NCI-H345 treated with DMSO at 0.1 percent for 48 hours (cell line): ENCODE measurements around the gene RASGRP4.

Source experiments
- DNase-seq: peaks from one replicate; lab custom pipeline; 2025; ENCODE audit not compliant: unreplicated experiment; lab: John Stamatoyannopoulos, UW

Gene RASGRP4

DNA sequence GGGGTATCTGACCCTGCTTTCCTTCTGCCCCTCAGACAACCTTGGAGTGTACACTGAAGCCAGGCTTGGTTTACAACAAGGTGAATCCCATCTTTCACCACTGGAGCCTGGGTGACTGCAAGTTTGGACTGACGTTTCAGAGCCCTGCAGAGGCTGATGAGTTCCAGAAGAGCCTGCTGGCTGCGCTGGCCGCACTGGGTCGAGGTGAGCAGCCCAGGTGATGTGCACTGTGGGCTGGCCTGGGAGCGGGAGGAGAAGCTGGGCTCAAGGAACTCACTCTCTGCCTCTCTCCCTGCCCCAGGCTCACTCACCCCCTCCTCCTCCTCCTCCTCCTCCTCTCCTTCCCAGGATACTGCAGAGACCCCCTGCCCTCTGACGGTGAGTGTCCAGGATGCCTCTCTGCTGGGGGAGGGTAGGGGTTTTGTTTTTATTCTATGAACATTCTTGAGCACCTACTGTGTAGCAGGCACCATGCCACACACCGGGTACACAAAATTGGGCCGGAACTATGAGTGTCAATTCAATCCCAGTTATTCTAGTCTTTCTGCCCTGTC is 34.0 kb downstream of the RASGRP4 start:
- no peak for DNase-seq

DNA sequence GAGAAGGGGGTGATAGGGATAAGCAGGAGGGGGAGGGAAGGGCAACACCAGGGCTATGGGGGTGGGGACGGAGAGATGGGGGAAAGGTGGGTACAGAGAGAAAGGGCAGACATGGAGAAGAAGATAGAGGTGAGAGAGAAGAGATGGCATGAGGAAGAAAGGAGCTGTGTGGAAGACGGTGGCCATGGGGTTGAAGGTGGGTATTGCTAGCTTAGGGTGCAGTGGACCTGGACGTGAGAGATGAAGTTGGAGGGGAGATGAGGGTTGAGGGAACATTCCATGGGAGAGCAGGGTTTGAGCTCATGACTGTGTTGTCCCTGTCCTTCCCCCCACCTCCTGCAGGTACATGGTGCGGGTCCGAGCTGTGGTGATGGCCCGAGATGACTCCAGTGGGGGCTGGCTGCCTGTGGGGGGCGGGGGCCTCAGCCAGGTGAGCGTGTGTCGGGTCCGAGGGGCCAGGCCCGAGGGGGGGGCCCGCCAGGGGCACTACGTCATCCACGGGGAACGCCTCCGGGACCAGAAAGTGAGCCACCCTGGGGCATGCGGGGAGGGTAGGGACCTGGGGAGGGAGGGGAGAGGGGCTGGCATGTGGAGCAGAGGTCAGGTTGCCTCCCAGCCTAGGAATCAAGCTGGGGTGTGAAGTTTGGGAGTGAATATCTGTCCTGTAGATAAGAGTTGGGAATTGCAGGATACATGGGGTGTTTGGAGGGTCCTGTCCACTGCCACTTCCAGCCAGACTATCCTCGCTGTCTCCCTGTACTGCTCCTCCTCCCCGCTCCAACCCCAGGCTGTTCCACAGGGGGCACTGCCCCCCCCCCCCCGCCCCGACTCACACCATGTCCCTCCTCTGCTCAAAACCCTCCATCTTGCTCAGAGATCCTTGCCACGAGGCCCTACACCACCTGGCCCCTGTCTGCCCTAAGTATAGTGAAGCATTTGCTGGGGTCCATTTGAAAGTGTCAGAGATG is 35.8 kb downstream of the RASGRP4 start:
- DNase-seq: no peak

DNA sequence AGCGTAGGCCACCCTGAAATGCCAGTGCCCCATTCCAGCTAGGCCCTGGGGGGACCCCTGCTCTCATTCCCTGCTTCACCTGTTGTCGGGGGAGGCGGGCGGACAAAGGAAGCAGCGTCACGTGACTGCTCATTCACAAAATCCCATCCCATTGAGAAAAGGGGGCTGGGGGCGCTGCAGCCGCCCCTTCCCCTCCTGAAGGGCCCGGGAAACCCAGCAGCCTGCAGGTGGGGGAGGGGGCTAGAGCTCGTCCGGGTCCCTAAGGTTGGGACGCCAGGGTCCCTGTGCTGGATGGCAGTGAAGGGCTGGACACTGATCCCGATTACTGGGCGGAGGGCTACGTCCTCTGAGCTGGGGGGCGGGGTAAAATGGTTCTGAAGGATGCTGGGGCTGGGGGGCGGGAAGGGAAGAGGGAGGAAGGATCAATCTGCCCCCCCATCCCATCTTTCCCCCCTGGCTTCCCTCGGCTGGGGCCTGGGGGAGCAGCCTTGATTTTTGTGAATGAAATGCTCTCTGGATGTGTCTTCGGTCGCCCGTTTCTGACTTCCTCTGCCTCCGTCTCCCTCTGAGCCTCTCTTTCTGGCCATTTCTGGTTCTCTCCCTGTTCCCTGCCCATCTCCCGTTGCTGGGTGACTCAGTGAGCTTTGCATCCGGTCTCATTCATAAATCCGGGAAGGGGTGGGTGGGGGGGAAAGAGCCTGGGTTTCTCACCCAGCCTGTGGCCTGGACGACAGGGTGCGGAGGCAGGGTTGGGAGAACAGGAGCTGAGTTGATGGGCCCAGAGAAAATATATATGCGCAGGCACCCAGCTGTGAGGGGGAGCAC is 36.7 kb downstream of the RASGRP4 start:
- DNase-seq: peak; percentile 58

DNA sequence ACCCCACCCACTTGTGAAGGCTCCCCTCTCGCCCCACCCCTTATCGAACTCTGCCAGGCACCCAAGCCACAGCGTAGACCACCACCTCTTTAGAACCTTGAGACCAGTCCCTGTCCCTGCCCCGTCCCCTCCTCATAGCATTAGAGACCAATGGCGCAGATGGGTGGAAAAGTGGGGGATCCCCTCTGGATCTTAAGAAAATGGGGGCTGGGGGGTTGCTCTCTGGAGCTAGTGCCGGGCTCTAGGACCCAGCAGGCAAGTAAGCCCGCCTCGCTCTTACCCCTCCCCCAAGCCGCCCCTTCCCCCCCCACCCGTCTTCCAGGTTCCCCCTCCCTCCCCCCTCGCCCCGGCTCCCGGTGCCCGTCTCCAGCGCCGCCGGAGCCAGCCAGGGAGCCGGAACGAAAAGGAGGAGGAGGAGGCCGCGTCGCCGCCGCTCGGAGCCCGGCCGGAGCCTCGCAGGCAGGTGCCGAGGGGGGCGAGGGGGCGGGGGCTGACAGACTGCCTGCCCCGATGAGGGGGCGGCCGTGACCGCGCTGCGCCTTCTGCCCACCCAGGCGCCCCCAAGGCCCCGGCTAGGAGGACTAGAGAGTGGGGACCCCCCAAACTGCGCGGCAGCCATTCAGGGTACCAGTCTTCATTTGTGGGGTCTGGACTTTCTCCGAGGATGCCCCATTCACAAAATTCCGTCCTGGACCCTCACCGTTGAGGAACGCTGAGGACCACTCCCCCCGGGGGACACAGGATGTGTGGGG is 37.5 kb downstream of the RASGRP4 start, which contains the start of gene SPRED3:
Gene SPRED3 (plus strand): TSS at position 349 of the 752 bp plus-strand sequence. CDS start 1,606 bp downstream, outside the sequence.
- peak; percentile 96 for DNase-seq

DNA sequence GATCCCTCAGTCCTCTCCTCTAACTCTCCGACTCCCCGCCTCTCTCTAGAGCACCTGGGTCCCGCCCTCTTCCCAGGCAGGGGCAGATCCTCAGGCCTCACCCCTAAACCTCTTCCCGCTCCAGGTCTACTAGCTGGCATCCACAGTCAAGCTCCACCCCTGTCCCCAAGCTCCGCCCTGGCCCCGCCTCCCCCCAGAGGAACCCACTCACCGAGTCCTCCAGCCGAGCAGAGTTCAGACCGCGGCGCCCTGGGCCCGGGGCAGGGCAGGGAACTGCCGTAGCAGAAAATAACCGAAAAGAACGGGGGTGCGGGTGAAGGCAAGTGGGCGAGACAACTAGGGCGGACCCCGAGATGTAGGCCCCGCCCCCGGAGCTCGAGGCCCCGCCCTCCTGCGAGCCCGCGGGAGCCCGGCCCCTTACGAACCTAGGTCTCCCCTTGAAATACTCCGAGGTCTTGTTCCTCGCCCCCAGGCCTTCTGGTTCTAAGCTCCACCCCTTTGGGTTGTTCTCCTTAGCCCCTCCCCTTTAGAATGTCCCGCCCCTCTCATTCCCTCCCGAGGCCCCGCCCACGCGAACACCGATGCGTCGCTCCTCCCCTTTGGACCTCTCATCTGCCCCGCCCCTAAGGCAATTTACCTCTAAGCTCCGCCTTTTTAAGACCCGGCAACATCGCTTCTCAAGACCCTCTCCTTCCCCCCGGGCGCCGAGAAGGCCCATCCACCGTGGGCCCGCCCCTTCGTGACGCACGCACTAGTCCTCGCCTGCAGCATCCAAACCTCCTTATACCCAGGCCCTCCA is 38.3 kb downstream of the RASGRP4 start, which contains the start of gene GGN:
Gene GGN (minus strand): TSS at position 485 of the 799 bp plus-strand sequence. CDS start 773 bp downstream, outside the sequence.
- peak; percentile 99 for DNase-seq

DNA sequence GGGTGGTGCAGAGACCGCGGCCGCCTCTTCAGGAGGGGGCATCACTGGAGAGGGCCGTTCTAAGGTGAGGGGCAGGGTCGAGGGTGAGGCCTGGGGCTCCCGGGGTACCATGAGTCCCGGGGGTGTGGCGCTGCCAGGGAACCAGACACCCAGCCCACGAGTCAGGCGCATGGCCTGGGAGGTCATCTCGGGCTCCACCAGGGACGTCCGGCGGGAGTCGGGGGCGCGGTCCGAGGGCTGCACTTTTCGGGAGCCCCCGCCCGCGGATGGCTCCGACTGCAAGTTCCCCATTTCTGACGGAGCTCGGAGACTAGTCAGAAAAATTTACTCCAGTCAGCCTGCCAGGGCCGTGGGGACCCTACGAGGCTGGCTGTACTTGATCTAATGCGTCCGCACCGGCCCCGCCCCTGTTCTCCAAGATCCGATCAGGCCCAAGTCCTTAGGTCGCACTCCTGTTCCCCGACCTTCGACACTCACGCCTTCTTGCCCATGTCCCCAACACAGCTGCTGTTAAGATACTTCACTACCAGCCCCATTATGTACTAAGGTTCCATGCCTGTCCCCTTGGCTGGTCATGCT is 39.0 kb downstream of the RASGRP4 start:
- no peak for DNase-seq

DNA sequence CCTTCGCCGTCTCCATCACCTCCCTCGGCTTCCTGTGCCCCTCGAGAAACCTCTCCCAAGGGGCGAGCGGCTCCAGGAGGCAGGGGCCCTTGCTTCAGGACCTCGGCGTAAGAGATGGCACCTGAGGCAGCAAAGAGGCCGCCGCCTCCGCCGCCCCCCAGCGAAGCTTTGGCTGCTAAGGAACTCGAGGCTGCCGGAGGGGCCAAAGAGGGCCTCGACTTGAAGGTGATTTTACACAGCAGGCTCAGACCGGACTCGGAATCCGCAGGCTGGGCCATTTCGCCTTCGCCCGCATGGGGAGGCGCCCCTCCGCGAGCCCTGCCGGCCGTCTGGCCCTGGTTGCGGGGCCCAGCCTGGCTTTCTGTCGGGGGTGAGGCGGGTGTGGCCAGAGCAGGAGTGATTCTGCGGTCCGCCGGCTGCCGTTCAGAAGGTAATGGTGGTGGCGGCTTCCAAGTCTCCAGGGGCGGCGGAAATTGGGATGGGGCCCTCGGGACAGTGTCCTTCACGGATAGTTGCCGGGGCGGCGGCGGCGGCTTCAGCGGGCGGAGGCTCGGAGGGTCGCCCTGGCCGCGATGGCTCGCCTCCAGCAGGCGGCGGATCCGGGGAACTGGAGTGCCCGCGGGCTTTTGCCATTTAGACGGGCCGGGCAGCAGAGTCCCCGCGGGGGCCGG is 39.6 kb downstream of the RASGRP4 start:
- DNase-seq: no peak

DNA sequence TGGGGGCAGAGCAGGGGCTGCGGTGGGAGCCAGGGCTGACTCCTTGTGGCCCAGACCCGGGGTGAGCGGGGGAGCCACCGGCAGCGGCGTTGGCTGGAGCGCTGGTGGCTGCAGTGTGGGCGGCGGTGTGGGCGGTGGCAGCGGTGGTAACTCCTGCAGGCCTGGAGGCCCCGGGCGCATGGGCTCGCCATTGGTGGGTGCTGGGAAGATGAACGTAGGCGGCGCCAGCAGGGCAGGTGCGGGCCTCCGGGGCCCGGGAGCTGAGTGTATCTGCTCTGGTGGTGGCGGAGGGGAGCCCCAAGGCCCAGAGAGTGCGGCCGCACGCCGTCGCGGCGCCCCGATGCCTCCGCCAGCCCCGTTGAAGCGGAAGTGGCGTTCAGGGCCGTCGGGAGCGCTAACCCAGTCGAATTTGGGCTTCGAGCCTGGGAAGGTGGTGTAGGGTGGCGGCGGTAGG is 40.2 kb downstream of the RASGRP4 start:
- DNase-seq: no peak

DNA sequence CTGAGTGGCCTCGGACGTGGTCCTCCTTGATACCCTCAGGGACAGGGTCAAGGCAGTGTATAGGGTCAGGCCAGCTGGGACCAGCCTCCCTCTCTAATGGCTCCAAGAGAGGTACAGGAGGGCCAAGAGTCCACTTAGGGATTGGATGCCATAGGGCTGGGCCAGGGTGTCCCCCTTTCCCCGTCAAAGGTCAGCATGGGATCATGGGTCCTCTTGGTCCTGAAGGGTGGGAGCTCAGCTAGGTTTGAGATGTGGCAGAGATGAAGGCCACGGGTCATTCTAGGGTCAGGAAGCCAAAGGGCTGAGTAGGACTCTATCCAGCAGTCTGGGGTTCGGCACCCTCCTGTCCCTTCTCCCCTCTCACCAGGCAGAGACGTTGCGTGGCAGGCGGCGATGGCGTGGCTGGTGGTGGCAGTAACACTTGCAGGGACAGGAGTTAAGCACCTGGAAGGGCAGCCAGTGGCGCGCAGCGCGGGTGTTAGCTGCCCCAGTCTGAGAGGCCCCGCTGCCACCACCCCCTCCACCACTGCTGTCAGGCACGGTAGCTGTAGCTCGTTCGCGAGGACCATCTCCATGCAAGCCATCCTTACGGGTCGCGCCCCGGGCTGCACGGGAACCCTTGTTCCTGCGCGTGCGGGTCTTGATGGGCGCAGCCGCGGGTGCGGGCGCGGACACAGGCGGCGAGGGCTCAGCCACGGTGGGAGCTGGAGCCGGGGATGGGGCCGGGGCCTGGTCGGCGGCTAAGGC is 40.8 kb downstream of the RASGRP4 start:
- no peak for DNase-seq

DNA sequence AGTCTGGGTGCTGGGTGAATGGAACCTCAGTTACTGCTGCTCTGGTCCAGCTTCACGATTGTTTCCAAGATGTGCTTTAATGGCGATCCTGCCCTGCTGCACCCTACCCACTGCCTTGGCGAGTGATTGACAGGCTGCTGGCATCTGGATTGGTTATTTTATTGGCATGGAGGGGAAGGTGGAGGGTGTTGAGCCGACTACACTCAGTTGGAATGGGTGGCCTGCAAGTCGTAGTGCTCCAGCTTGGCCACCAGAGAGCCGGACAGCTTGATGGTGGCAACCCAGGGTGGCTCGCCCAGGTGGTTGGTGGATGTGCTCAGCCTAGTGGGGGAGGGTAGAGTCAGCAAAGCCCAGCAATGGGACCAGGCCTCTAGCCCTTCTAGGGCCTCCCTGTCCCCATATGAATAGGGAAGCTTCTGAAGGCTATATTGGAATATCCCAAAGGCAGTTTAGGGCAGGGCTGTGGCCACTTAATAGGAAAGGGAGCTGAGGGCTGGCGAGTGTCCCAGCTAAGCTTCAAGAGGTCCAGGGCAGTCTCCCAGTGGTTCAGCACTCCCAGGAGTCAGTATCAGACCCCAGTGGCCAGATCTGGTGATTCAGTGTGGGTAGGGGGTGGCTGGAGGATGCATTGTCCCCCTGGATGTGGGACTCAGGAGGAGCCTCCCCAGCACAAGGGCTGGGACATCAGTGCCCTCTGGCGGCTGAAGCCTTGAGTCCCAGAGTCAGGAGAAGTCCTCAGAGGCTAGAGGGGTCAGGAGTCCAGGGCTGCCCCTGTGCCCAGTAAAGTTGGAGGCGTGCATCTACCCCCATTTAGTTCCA is 41.6 kb downstream of the RASGRP4 start:
- DNase-seq: no peak

DNA sequence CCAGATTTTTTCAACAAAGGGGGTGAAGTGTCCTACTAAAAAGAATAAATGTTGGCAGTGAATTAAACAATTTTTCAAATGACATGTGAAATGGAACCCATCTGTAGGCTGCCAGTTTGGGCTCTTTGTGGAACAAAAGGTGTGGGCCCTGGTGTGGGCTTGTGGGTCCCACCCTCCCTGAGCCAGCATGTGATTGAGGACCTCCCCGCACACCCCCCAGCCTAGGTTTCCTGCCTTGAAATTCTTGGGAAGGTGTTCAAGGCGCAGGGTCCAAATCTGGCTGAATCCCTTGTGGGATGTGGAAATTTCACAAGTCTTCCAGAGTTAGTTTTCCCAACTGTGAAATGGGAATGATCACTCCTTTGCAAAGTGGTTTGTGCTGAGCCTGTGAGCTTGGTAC is 42.3 kb downstream of the RASGRP4 start:
- no peak for DNase-seq

DNA sequence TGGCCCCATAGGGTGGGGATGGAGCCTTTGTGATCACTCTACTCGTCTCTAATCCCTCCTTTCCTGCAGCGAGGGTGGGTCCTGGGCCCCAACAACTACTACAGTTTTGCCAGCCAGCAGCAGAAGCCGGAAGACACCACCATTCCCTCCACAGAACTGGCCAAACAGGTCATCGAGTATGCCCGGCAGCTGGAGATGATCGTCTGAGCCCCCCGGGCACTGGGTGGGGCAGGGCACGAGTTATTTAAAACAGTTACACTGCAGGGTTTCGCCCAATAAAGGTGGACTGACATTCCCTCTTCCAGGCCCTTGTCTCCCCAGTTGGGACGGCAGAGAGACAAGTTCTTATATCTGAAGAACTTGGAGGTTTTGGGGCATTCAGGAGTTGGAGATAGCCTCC is 42.8 kb downstream of the RASGRP4 start:
- DNase-seq: no peak

DNA sequence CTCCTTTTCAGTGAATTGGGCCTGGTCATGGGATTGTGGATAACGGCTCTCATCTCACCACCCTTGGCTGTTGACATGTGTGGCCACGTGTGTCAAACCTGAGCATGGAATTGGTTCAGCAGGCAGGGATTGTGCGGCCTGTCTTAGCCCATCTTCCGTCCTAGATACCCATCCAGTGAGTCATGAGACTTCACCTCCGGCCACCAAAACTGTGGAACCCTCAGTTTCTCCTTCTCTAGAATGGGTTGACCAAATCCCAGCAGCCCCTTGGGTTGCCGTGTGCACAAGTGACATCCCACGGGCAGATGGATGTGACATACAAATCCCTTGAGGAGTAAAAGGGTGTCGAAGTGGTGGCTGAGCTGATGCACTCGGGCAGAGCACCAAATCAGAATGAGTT is 44.9 kb downstream of the RASGRP4 start:
- no peak for DNase-seq

DNA sequence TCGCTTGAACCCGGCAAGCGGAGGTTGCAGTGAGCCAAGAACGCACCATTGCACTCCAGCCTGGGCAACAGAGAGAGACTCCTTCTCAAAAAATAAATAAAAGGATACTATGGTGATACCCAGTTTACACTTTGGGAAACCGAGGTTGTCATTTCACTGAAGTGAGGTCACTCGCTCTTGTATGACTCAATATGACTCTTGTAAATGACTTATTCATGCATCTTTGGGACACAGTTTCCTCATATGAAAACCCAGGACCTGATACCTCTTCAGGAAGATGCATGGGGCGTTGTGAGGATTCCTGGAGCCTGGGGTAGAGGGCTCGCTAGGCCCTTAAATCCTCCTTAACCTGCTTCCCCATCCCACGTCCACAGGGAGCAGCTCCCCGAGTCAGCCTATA is 47.2 kb downstream of the RASGRP4 start:
- DNase-seq: no peak

DNA sequence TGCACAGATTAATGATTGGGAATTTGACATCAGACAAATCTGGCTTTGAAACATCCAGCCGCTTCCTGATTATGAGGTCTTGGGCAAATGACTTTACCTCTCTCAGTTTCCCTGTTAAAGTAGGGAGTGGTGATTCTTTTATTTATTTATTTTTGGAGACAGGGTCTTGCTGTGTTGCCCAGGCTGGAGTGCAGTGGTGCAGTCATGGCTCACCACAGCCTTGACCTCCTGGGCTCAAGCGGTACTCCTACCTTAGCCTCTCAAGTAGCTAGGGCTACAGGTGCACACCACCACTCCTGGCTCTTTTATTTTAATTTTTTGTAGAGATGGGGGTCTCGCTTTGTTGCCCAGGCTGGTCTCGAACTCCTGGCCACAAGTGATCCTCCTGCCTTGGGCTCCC is 49.0 kb downstream of the RASGRP4 start:
- no peak for DNase-seq

DNA sequence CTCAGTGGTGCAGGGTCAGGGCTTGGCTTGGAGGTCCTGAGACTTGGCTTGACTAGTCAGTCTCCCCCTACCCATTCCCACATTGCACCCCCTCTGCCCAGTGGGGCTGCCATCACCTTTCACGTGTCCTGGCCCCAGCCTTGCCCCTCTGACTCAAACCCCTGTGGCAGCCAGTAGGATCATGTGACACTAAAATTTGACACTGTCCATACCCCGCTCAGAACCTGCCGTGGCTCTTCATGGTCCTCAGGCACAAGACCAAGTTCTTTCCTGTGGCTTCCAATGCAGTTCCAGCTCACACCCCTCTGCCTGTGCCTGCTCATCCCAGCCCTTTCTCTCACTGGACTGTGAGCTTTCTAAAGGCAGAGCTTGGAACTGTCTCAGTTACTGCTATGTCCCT is 49.4 kb downstream of the RASGRP4 start:
- no peak for DNase-seq

DNA sequence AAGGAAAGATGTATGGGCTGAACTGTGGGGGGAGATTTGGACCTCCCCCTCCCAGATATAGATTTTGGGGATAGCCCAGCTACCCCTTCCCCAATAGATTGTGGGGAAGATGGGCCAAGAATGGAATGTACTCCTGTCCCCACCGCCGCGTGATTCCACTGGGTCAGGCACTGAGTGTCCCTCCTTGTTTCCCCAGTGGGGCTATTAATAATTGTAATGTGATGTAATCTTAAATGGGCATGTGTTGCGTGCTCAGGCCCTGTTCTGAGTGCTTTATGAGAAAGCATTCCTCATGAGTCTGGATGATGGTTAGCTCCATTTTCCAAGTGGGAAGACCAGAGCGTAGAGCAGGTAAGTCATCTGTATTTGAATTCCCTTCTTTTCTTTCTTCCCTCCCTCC is 50.3 kb downstream of the RASGRP4 start:
- no peak for DNase-seq
